ENCODE measurements around the gene RSRC2.
"Not testable (repeated sequence)": the region's sequence is repeated elsewhere in the genome, so short reads cannot be mapped to it uniquely, and the experiment has no call there.

RSRC2 gene

DNA sequence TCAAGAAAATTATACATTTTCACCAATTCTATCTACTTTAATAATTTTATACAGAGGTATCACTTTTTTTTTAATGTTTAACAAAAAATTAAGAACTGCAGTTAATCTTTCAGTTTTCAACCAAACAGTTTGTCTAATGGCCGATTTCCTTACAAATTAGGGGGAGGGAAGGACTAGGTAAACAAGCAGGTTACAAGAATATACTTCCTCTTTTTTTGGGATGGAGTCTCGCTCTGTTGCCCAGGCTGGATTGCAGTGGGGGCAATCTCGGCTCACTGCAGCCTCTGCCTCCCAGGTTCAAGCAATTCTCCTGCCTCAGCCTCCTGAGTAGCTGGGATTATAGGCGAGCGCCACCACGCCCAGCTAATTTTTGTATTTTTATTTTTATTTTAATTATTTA lies 33.5 kb downstream of the RSRC2 start:
- H3K14ac ChIP-seq (ENCODE audit: low read length); H2AK5ac ChIP-seq (ENCODE audit: low read depth, low read length); H2AFZ ChIP-seq (ENCODE audit: low read length); H2BK12ac ChIP-seq (ENCODE audit: low read length); H3K4ac ChIP-seq (ENCODE audit: low read length); H2BK120ac ChIP-seq (ENCODE audit: low read depth, low read length); H3K18ac ChIP-seq (ENCODE audit: low read length); H3K4me2 ChIP-seq (ENCODE audit: insufficient read depth, low read length, poor library complexity, severe bottlenecking); H3K27ac ChIP-seq (replicated peaks; ENCODE audit: low read length); DNase-seq (ENCODE audit: low spot score); H3K79me1 ChIP-seq (ENCODE audit: low read depth, low read length); H3K23ac ChIP-seq (ENCODE audit: low read depth, low read length, poor library complexity); H3K4me1 ChIP-seq (ENCODE audit: control insufficient read depth in 2 of 2, insufficient read depth in 1 of 2, low read depth in 1 of 2, low read length in 2 of 2); H3K27me3 ChIP-seq (ENCODE audit: control insufficient read depth in 3 of 3, insufficient read depth in 3 of 3, low read depth in 1 of 3, low read length in 3 of 3); H2BK5ac ChIP-seq (ENCODE audit: low read length); H4K91ac ChIP-seq (ENCODE audit: low read depth, low read length, poor library complexity); H4K8ac ChIP-seq (ENCODE audit: low read depth, low read length); H3K9me3 ChIP-seq (replicated peaks in 1 of 2; ENCODE audit: control insufficient read depth in 2 of 2, insufficient read depth in 1 of 2, low read depth in 1 of 2, low read length in 2 of 2); H3K9ac ChIP-seq (ENCODE audit: low read depth, low read length, poor library complexity); H3K4me3 ChIP-seq (ENCODE audit: low read length in 2 of 2); H2BK15ac ChIP-seq (ENCODE audit: low read length): not testable (repeated sequence)
- WGBS, 2 donors (ENCODE audit: extremely low coverage in 2 of 2, insufficient read length in 2 of 2, insufficient replicate concordance in 1 of 2), result no CpG with 5 or more reads among the region's 6 CpGs
- H3K36me3 ChIP-seq (replicated peaks in 1 of 2; ENCODE audit: control insufficient read depth in 2 of 2, insufficient read depth in 2 of 2, low read length in 2 of 2), result peaks cover 9 to 93% of the 10 kb centered on the region in 2 donors

DNA sequence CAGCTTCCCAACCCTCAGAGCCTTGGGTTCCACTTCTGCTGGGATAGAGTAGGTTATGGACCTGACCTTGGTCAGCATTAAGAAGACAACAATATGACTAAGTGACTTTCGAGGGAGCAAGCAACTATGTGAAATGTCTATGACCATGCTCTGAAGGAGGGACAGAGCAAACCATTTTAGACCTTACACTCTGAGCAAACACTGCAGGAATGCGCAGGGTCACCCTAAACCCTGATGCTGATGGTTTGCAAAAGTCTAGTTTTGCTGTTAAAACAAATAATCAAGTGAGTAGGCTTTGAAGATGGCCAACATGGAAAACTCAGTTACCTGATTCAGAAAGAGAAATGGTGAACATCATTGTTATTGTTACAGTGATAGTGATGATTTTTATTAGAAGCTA lies 34.7 kb downstream of the RSRC2 start:
- Histone ChIP-seq H2BK120ac (ENCODE audit: low read depth, low read length) (no peak overlapping the region), H3K4me1 (ENCODE audit: control insufficient read depth in 2 of 2, insufficient read depth in 1 of 2, low read depth in 1 of 2, low read length in 2 of 2) (no peaks in the 10 kb centered on the region), H3K4me3 (ENCODE audit: low read length in 2 of 2) (no peak overlapping the region), H3K4ac (ENCODE audit: low read length) (no peak overlapping the region), H3K36me3 (replicated peaks in 1 of 2; ENCODE audit: control insufficient read depth in 2 of 2, insufficient read depth in 2 of 2, low read length in 2 of 2) (peaks cover 16 to 93% of the 10 kb centered on the region in 2 donors), H3K79me1 (ENCODE audit: low read depth, low read length) (no peaks in the 10 kb centered on the region), H3K27me3 (ENCODE audit: control insufficient read depth in 3 of 3, insufficient read depth in 3 of 3, low read depth in 1 of 3, low read length in 3 of 3) (no peaks in the 10 kb centered on the region), H3K27ac (replicated peaks; ENCODE audit: low read length) (no peak overlapping the region), H3K14ac (ENCODE audit: low read length) (no peak overlapping the region), H2AFZ (ENCODE audit: low read length) (no peak overlapping the region), H2BK5ac (ENCODE audit: low read length) (no peak overlapping the region), H3K18ac (ENCODE audit: low read length) (no peak overlapping the region), H2BK12ac (ENCODE audit: low read length) (no peak overlapping the region), H3K9me3 (replicated peaks in 1 of 2; ENCODE audit: control insufficient read depth in 2 of 2, insufficient read depth in 1 of 2, low read depth in 1 of 2, low read length in 2 of 2) (no peaks in the 10 kb centered on the region), H3K4me2 (ENCODE audit: insufficient read depth, low read length, poor library complexity, severe bottlenecking) (no peak overlapping the region), H4K91ac (ENCODE audit: low read depth, low read length, poor library complexity) (no peak overlapping the region), H3K23ac (ENCODE audit: low read depth, low read length, poor library complexity) (no peak overlapping the region), H3K9ac (ENCODE audit: low read depth, low read length, poor library complexity) (no peak overlapping the region), H4K8ac (ENCODE audit: low read depth, low read length) (no peak overlapping the region), H2BK15ac (ENCODE audit: low read length) (no peak overlapping the region), H2AK5ac (ENCODE audit: low read depth, low read length) (no peak overlapping the region)
- WGBS, 2 donors (ENCODE audit: extremely low coverage in 2 of 2, insufficient read length in 2 of 2, insufficient replicate concordance in 1 of 2), result no CpG with 5 or more reads among the region's 2 CpGs
- no peak for DNase-seq (ENCODE audit: low spot score)

DNA sequence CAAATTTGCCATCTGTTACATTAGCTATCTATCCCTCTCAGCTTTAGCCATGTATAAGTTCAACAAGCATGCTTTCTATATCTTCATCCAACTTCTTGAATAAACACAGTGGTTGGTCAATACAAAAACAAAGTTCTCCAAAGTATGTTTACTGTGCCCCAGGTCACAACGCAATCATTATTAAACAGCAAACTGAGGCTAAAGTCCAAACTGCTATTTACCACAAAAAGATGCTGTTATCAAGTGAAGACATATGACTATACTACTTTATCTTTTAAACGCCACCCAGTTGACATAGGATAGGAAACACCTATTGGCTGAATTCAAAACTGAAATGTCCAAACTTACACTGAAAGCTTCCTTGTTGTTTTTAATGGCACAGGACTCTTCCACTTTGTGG lies 37.7 kb downstream of the RSRC2 start:
- Histone ChIP-seq H3K9me3 (replicated peaks in 1 of 2; ENCODE audit: control insufficient read depth in 2 of 2, insufficient read depth in 1 of 2, low read depth in 1 of 2, low read length in 2 of 2) (no peaks in the 10 kb centered on the region), H3K14ac (ENCODE audit: low read length) (no peak overlapping the region), H3K4me1 (ENCODE audit: control insufficient read depth in 2 of 2, insufficient read depth in 1 of 2, low read depth in 1 of 2, low read length in 2 of 2) (no peaks in the 10 kb centered on the region), H3K4me2 (ENCODE audit: insufficient read depth, low read length, poor library complexity, severe bottlenecking) (no peak overlapping the region), H3K79me1 (ENCODE audit: low read depth, low read length) (no peaks in the 10 kb centered on the region), H2BK15ac (ENCODE audit: low read length) (no peak overlapping the region), H2AK5ac (ENCODE audit: low read depth, low read length) (no peak overlapping the region), H3K36me3 (replicated peaks in 1 of 2; ENCODE audit: control insufficient read depth in 2 of 2, insufficient read depth in 2 of 2, low read length in 2 of 2) (peaks cover 26 to 96% of the 10 kb centered on the region in 2 donors), H3K27ac (replicated peaks; ENCODE audit: low read length) (no peak overlapping the region), H4K8ac (ENCODE audit: low read depth, low read length) (no peak overlapping the region), H3K27me3 (ENCODE audit: control insufficient read depth in 3 of 3, insufficient read depth in 3 of 3, low read depth in 1 of 3, low read length in 3 of 3) (no peaks in the 10 kb centered on the region), H3K4ac (ENCODE audit: low read length) (no peak overlapping the region), H2BK12ac (ENCODE audit: low read length) (no peak overlapping the region), H4K91ac (ENCODE audit: low read depth, low read length, poor library complexity) (no peak overlapping the region), H3K4me3 (ENCODE audit: low read length in 2 of 2) (no peak overlapping the region), H3K9ac (ENCODE audit: low read depth, low read length, poor library complexity) (no peak overlapping the region), H2AFZ (ENCODE audit: low read length) (no peak overlapping the region), H3K23ac (ENCODE audit: low read depth, low read length, poor library complexity) (no peak overlapping the region), H3K18ac (ENCODE audit: low read length) (no peak overlapping the region), H2BK5ac (ENCODE audit: low read length) (no peak overlapping the region), H2BK120ac (ENCODE audit: low read depth, low read length) (no peak overlapping the region)
- DNase-seq (ENCODE audit: low spot score), result no peak
- WGBS, 2 donors (ENCODE audit: extremely low coverage in 2 of 2, insufficient read length in 2 of 2, insufficient replicate concordance in 1 of 2), result no CpG with 5 or more reads among the region's 2 CpGs

DNA sequence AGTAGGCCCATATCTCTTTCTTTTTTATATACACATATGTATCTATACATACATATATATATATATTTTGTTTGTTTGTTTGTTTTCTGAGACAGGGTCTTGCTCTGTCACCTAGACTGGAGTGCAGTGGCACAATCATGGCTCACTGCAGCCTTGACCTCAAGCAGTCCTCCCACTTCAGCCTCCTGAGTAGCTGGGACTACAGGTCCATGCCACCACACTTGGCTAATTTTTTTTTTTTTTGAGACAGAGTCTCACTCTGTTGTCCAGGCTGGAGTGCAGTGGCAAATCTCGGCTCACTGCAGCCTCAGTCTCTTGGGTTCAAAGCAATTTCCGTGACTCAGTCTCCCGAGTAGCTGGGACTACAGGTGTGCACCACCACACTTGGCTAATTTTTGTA lies 38.9 kb downstream of the RSRC2 start:
- H2BK15ac ChIP-seq (ENCODE audit: low read length); H3K27ac ChIP-seq (replicated peaks; ENCODE audit: low read length); DNase-seq (ENCODE audit: low spot score); H4K91ac ChIP-seq (ENCODE audit: low read depth, low read length, poor library complexity); H3K4ac ChIP-seq (ENCODE audit: low read length); H3K4me3 ChIP-seq (ENCODE audit: low read length in 2 of 2); H2BK5ac ChIP-seq (ENCODE audit: low read length); H2BK120ac ChIP-seq (ENCODE audit: low read depth, low read length); H2BK12ac ChIP-seq (ENCODE audit: low read length); H3K14ac ChIP-seq (ENCODE audit: low read length); H2AFZ ChIP-seq (ENCODE audit: low read length); H3K4me2 ChIP-seq (ENCODE audit: insufficient read depth, low read length, poor library complexity, severe bottlenecking); H3K79me1 ChIP-seq (ENCODE audit: low read depth, low read length); H2AK5ac ChIP-seq (ENCODE audit: low read depth, low read length); H3K9me3 ChIP-seq (replicated peaks in 1 of 2; ENCODE audit: control insufficient read depth in 2 of 2, insufficient read depth in 1 of 2, low read depth in 1 of 2, low read length in 2 of 2); H3K27me3 ChIP-seq (ENCODE audit: control insufficient read depth in 3 of 3, insufficient read depth in 3 of 3, low read depth in 1 of 3, low read length in 3 of 3); H3K4me1 ChIP-seq (ENCODE audit: control insufficient read depth in 2 of 2, insufficient read depth in 1 of 2, low read depth in 1 of 2, low read length in 2 of 2); H3K23ac ChIP-seq (ENCODE audit: low read depth, low read length, poor library complexity); H3K9ac ChIP-seq (ENCODE audit: low read depth, low read length, poor library complexity); H4K8ac ChIP-seq (ENCODE audit: low read depth, low read length); H3K18ac ChIP-seq (ENCODE audit: low read length): not testable (repeated sequence)
- WGBS, 2 donors (ENCODE audit: extremely low coverage in 2 of 2, insufficient read length in 2 of 2, insufficient replicate concordance in 1 of 2), result no CpG with 5 or more reads among the region's 3 CpGs
- H3K36me3 ChIP-seq (replicated peaks in 1 of 2; ENCODE audit: control insufficient read depth in 2 of 2, insufficient read depth in 2 of 2, low read length in 2 of 2), result peaks cover 25 to 98% of the 10 kb centered on the region in 2 donors
